ENCODE measurements around the gene TMPRSS9.

TMPRSS9 gene

DNA sequence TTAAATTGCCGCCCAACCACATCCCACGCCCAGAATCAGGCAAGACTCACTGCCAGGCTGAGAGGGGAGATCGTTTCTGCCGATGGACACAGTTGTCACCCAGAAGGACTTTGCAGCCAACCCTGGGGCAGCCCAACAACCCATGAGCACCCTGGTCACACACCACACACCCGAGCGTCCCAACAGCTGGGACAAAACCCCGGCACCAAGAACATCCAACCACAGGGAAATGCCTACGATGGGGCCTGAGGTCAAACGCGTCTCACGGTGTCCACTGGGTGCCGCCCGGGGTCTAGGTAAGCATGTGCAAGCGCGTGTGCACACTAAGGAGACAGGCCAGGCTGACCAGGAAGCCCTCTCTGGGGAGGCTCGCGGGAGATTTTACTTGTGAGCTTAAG lies 83.7 kb downstream of the TMPRSS9 start:
- no peaks in the 10 kb centered on the region for H3K9me3 ChIP-seq (replicated peaks in 1 of 2; ENCODE audit: control insufficient read depth in 2 of 2, insufficient read depth in 1 of 2, low read depth in 1 of 2, low read length in 2 of 2)
- no peak overlapping the region for H2AK5ac ChIP-seq (ENCODE audit: low read depth, low read length)
- no peak overlapping the region for H4K8ac ChIP-seq (ENCODE audit: low read depth, low read length)
- DNase-seq (ENCODE audit: low spot score): no peak
- no peak overlapping the region for H3K23ac ChIP-seq (ENCODE audit: low read depth, low read length, poor library complexity)
- no peak overlapping the region for H3K14ac ChIP-seq (ENCODE audit: low read length)
- no peak overlapping the region for H3K4ac ChIP-seq (ENCODE audit: low read length)
- H2BK5ac ChIP-seq (ENCODE audit: low read length): no peak overlapping the region
- peaks cover 0 to 8% of the 10 kb centered on the region in 2 donors for H3K4me1 ChIP-seq (ENCODE audit: control insufficient read depth in 2 of 2, insufficient read depth in 1 of 2, low read depth in 1 of 2, low read length in 2 of 2)
- H4K91ac ChIP-seq (ENCODE audit: low read depth, low read length, poor library complexity): no peak overlapping the region
- H3K18ac ChIP-seq (ENCODE audit: low read length): no peak overlapping the region
- H2BK15ac ChIP-seq (ENCODE audit: low read length): no peak overlapping the region
- H2BK120ac ChIP-seq (ENCODE audit: low read depth, low read length): no peak overlapping the region
- H3K36me3 ChIP-seq (replicated peaks in 1 of 2; ENCODE audit: control insufficient read depth in 2 of 2, insufficient read depth in 2 of 2, low read length in 2 of 2): peaks cover 39 to 67% of the 10 kb centered on the region in 2 donors
- no peak overlapping the region for H3K4me2 ChIP-seq (ENCODE audit: insufficient read depth, low read length, poor library complexity, severe bottlenecking)
- no peak overlapping the region for H3K4me3 ChIP-seq (ENCODE audit: low read length in 2 of 2)
- H2BK12ac ChIP-seq (ENCODE audit: low read length): no peak overlapping the region
- no CpG with 5 or more reads among the region's 17 CpGs for WGBS, 2 donors (ENCODE audit: extremely low coverage in 2 of 2, insufficient read length in 2 of 2, insufficient replicate concordance in 1 of 2)
- no peak overlapping the region for H3K9ac ChIP-seq (ENCODE audit: low read depth, low read length, poor library complexity)
- no peaks in the 10 kb centered on the region for H3K27me3 ChIP-seq (ENCODE audit: control insufficient read depth in 3 of 3, insufficient read depth in 3 of 3, low read depth in 1 of 3, low read length in 3 of 3)
- H3K27ac ChIP-seq (replicated peaks; ENCODE audit: low read length): no peak overlapping the region
- peaks cover 53% of the 10 kb centered on the region for H3K79me1 ChIP-seq (ENCODE audit: low read depth, low read length)
- H2AFZ ChIP-seq (ENCODE audit: low read length): no peak overlapping the region

DNA sequence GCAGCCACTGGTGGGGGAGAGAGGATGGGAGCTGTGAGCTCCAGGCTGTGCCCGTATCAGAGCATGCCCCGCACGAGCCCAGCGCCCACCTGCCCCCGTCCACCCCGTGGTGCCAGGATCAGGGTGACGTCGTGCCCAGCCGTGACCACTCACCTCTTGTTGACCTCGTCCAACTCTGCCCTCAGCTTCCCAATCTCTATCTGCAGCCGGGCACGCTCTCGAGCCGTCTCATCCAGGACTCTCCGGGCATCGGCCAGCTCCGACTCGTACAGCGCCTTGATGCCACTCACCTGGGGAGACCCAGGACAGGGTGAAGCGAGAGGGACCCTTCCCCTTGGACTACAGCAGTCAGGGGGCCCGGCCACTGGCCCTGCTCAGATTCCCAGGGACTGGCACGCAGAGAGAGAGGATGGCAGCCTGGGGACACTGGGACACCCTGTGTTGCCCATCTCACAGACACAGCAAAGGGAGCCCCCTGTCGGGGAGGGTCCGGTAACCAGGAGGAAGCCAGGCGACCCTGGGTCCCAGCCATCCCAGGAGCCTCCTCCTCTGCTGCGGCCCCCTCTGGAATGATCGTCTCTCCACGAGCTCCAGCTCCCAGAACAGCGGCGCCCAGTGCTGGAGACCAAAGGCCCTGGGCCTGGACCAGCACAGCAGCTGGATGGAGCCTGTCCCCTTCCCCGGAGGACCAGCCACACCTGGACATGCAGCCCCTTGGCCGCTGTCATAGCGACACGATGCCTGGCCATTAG lies 84.4 kb downstream of the TMPRSS9 start:
- no peak overlapping the region for H2BK120ac ChIP-seq (ENCODE audit: low read depth, low read length)
- H2BK12ac ChIP-seq (ENCODE audit: low read length): no peak overlapping the region
- DNase-seq (ENCODE audit: low spot score): no peak
- H3K4ac ChIP-seq (ENCODE audit: low read length): no peak overlapping the region
- H3K27ac ChIP-seq (replicated peaks; ENCODE audit: low read length): no peak overlapping the region
- H3K9me3 ChIP-seq (replicated peaks in 1 of 2; ENCODE audit: control insufficient read depth in 2 of 2, insufficient read depth in 1 of 2, low read depth in 1 of 2, low read length in 2 of 2): no peaks in the 10 kb centered on the region
- no peak overlapping the region for H2AFZ ChIP-seq (ENCODE audit: low read length)
- H3K14ac ChIP-seq (ENCODE audit: low read length): no peak overlapping the region
- H3K4me2 ChIP-seq (ENCODE audit: insufficient read depth, low read length, poor library complexity, severe bottlenecking): no peak overlapping the region
- H3K4me3 ChIP-seq (ENCODE audit: low read length in 2 of 2): no peak overlapping the region
- no peak overlapping the region for H4K91ac ChIP-seq (ENCODE audit: low read depth, low read length, poor library complexity)
- H2AK5ac ChIP-seq (ENCODE audit: low read depth, low read length): no peak overlapping the region
- no CpG with 5 or more reads among the region's 34 CpGs for WGBS, 2 donors (ENCODE audit: extremely low coverage in 2 of 2, insufficient read length in 2 of 2, insufficient replicate concordance in 1 of 2)
- peaks cover 36 to 67% of the 10 kb centered on the region in 2 donors for H3K36me3 ChIP-seq (replicated peaks in 1 of 2; ENCODE audit: control insufficient read depth in 2 of 2, insufficient read depth in 2 of 2, low read length in 2 of 2)
- no peaks in the 10 kb centered on the region for H3K27me3 ChIP-seq (ENCODE audit: control insufficient read depth in 3 of 3, insufficient read depth in 3 of 3, low read depth in 1 of 3, low read length in 3 of 3)
- H3K79me1 ChIP-seq (ENCODE audit: low read depth, low read length): peaks cover 52% of the 10 kb centered on the region
- H2BK5ac ChIP-seq (ENCODE audit: low read length): peak overlapping the region; percentile 2
- H4K8ac ChIP-seq (ENCODE audit: low read depth, low read length): no peak overlapping the region
- H2BK15ac ChIP-seq (ENCODE audit: low read length): no peak overlapping the region
- no peak overlapping the region for H3K23ac ChIP-seq (ENCODE audit: low read depth, low read length, poor library complexity)
- H3K18ac ChIP-seq (ENCODE audit: low read length): no peak overlapping the region
- H3K4me1 ChIP-seq (ENCODE audit: control insufficient read depth in 2 of 2, insufficient read depth in 1 of 2, low read depth in 1 of 2, low read length in 2 of 2): peaks cover 0 to 8% of the 10 kb centered on the region in 2 donors
- no peak overlapping the region for H3K9ac ChIP-seq (ENCODE audit: low read depth, low read length, poor library complexity)

DNA sequence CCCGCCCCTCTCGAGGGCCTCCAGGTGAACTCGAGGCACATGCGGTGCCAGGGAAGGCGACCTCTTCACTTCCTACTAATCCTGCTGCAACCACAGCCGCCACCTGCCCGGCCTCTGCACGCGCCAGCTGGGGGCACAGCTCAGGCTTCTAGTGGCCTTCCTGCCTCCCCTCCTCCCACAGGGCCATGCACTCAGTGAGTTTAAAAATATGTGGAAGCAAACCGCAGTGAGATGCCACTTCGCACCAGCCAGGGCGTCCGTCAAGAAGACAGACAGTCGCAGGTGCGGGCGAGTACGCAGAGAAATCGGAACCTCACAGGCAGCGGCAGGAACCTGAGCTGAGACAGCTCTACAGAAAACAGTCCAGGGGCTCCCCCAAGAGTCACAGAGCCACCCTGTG lies 86.3 kb downstream of the TMPRSS9 start:
- no CpG with 5 or more reads among the region's 19 CpGs for WGBS, 2 donors (ENCODE audit: extremely low coverage in 2 of 2, insufficient read length in 2 of 2, insufficient replicate concordance in 1 of 2)
- H2AK5ac ChIP-seq (ENCODE audit: low read depth, low read length): peak overlapping the region; percentile 75
- no peak for DNase-seq (ENCODE audit: low spot score)

DNA sequence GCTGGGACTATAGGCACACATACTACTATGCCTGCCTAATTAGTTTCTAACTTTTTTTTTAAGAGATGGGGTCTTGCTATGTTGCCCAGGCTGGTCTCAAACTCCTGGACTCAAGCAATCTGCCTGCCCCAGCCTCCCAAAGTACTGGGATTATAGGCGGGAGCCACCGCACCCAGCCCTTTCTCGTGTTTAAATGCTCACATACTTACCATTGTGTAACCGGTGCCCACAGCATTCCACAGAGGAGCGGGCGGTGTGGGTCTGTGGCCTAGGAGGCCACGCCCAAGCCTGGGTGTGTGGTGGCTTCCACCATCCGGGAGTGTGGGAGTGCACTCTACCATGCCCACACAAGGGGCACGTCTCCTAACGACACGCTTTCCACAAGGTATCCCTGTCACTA lies 89.0 kb downstream of the TMPRSS9 start:
- H4K8ac ChIP-seq (ENCODE audit: low read depth, low read length): no peak overlapping the region
- no peak overlapping the region for H3K18ac ChIP-seq (ENCODE audit: low read length)
- no peak overlapping the region for H3K9ac ChIP-seq (ENCODE audit: low read depth, low read length, poor library complexity)
- H2BK12ac ChIP-seq (ENCODE audit: low read length): no peak overlapping the region
- no peak overlapping the region for H2AFZ ChIP-seq (ENCODE audit: low read length)
- H2BK15ac ChIP-seq (ENCODE audit: low read length): no peak overlapping the region
- H3K27ac ChIP-seq (replicated peaks; ENCODE audit: low read length): no peak overlapping the region
- DNase-seq (ENCODE audit: low spot score): no peak
- H3K79me1 ChIP-seq (ENCODE audit: low read depth, low read length): peaks cover 57% of the 10 kb centered on the region
- H3K9me3 ChIP-seq (replicated peaks in 1 of 2; ENCODE audit: control insufficient read depth in 2 of 2, insufficient read depth in 1 of 2, low read depth in 1 of 2, low read length in 2 of 2): no peaks in the 10 kb centered on the region
- no peaks in the 10 kb centered on the region for H3K27me3 ChIP-seq (ENCODE audit: control insufficient read depth in 3 of 3, insufficient read depth in 3 of 3, low read depth in 1 of 3, low read length in 3 of 3)
- no peak overlapping the region for H4K91ac ChIP-seq (ENCODE audit: low read depth, low read length, poor library complexity)
- WGBS, 2 donors (ENCODE audit: extremely low coverage in 2 of 2, insufficient read length in 2 of 2, insufficient replicate concordance in 1 of 2): no CpG with 5 or more reads among the region's 11 CpGs
- no peak overlapping the region for H2AK5ac ChIP-seq (ENCODE audit: low read depth, low read length)
- no peak overlapping the region for H2BK120ac ChIP-seq (ENCODE audit: low read depth, low read length)
- H3K36me3 ChIP-seq (replicated peaks in 1 of 2; ENCODE audit: control insufficient read depth in 2 of 2, insufficient read depth in 2 of 2, low read length in 2 of 2): peaks cover 17 to 55% of the 10 kb centered on the region in 2 donors
- H2BK5ac ChIP-seq (ENCODE audit: low read length): no peak overlapping the region
- no peak overlapping the region for H3K14ac ChIP-seq (ENCODE audit: low read length)
- no peak overlapping the region for H3K4me2 ChIP-seq (ENCODE audit: insufficient read depth, low read length, poor library complexity, severe bottlenecking)
- H3K4me1 ChIP-seq (ENCODE audit: control insufficient read depth in 2 of 2, insufficient read depth in 1 of 2, low read depth in 1 of 2, low read length in 2 of 2): peaks cover 0 to 8% of the 10 kb centered on the region in 2 donors
- no peak overlapping the region for H3K4ac ChIP-seq (ENCODE audit: low read length)
- no peak overlapping the region for H3K4me3 ChIP-seq (ENCODE audit: low read length in 2 of 2)
- no peak overlapping the region for H3K23ac ChIP-seq (ENCODE audit: low read depth, low read length, poor library complexity)

More for the DNA sequence above, 86.3 kb downstream of the TMPRSS9 start:
- H3K4me1 ChIP-seq (ENCODE audit: control insufficient read depth in 2 of 2, insufficient read depth in 1 of 2, low read depth in 1 of 2, low read length in 2 of 2): peaks cover 0 to 8% of the 10 kb centered on the region in 2 donors
- no peak overlapping the region for H3K4ac ChIP-seq (ENCODE audit: low read length)
- no peak overlapping the region for H4K8ac ChIP-seq (ENCODE audit: low read depth, low read length)
- H2AFZ ChIP-seq (ENCODE audit: low read length): no peak overlapping the region
- H3K14ac ChIP-seq (ENCODE audit: low read length): no peak overlapping the region
- H2BK5ac ChIP-seq (ENCODE audit: low read length): no peak overlapping the region
- no peak overlapping the region for H4K91ac ChIP-seq (ENCODE audit: low read depth, low read length, poor library complexity)
- H3K9me3 ChIP-seq (replicated peaks in 1 of 2; ENCODE audit: control insufficient read depth in 2 of 2, insufficient read depth in 1 of 2, low read depth in 1 of 2, low read length in 2 of 2): no peaks in the 10 kb centered on the region
- H3K27me3 ChIP-seq (ENCODE audit: control insufficient read depth in 3 of 3, insufficient read depth in 3 of 3, low read depth in 1 of 3, low read length in 3 of 3): no peaks in the 10 kb centered on the region
- peak overlapping the region; percentile 7 for H3K18ac ChIP-seq (ENCODE audit: low read length)
- H3K36me3 ChIP-seq (replicated peaks in 1 of 2; ENCODE audit: control insufficient read depth in 2 of 2, insufficient read depth in 2 of 2, low read length in 2 of 2): peaks cover 35 to 71% of the 10 kb centered on the region in 2 donors
- H3K9ac ChIP-seq (ENCODE audit: low read depth, low read length, poor library complexity): no peak overlapping the region
- peaks cover 49% of the 10 kb centered on the region for H3K79me1 ChIP-seq (ENCODE audit: low read depth, low read length)
- H3K23ac ChIP-seq (ENCODE audit: low read depth, low read length, poor library complexity): no peak overlapping the region
- H3K4me3 ChIP-seq (ENCODE audit: low read length in 2 of 2): no peak overlapping the region
- no peak overlapping the region for H3K27ac ChIP-seq (replicated peaks; ENCODE audit: low read length)
- H2BK120ac ChIP-seq (ENCODE audit: low read depth, low read length): no peak overlapping the region
- no peak overlapping the region for H2BK12ac ChIP-seq (ENCODE audit: low read length)
- peak overlapping the region; percentile 18 for H3K4me2 ChIP-seq (ENCODE audit: insufficient read depth, low read length, poor library complexity, severe bottlenecking)
- no peak overlapping the region for H2BK15ac ChIP-seq (ENCODE audit: low read length)
